Omental fat pad (tissue), 4 donors: ENCODE results near the gene NTSR2. TPM values are rescaled to one million over a fixed set of nuclear protein-coding genes. Genes with fewer than 3 reads are reported as not detected.

Experiments used
- ATAC-seq: fragments of 150-250 bp; one replicate; pipeline ENCODE4 v1.9.1; 2016; ENCODE audit warnings: mild to moderate bottlenecking, moderate library complexity; ENCODE audit not compliant: low FRiP score
- DNase-seq: peaks from one replicate; pipeline ENCODE4 v3.0.0-alpha.2; 2019; ENCODE audit warnings: low spot score
- total RNA-seq, 4 donors: library from RNA; depleted of rRNA; stranded (reverse); fragments of >200 nt; gene quantifications; one replicate each; pipeline ENCODE4 v1.1.0, GENCODE V29; 2016
- TF ChIP-seq, protein P1 (sequence below), 3 donors: fragments of 450-650 bp; IDR thresholded peaks; one replicate each; pipeline ENCODE4 v1.5.1; 2016 to 2017; ENCODE audit warnings: antibody characterized with exemption in 3 of 3, mild to moderate bottlenecking in 3 of 3, moderate library complexity in 2 of 3

NTSR2 gene
- total RNA-seq, 4 donors from 2014 or later, result 0.28 to 1.6 TPM; not detected in 2

DNA sequence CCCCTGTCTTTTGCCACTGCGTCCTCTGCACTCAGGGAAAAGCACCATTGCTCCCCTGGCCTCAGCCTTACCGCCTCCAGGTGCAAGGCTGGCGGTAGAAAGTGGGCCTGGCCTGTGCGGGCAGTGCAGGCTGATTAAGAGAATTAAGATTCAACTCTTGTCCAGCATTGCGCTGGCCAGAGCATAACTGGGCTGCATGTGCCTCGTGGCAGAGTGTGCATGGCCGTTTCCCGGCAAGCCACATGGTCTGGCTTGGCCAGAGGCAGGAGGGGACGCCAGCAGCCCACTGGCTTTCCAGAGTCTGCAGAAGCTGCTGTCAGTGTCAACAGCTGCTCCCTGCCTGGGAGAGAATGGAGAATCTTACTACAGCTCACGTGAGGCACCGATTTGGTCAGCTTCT is 12.3 kb downstream of the NTSR2 start:
- no peak for ATAC-seq
- no peak for DNase-seq
- TF ChIP-seq, protein P1, sequence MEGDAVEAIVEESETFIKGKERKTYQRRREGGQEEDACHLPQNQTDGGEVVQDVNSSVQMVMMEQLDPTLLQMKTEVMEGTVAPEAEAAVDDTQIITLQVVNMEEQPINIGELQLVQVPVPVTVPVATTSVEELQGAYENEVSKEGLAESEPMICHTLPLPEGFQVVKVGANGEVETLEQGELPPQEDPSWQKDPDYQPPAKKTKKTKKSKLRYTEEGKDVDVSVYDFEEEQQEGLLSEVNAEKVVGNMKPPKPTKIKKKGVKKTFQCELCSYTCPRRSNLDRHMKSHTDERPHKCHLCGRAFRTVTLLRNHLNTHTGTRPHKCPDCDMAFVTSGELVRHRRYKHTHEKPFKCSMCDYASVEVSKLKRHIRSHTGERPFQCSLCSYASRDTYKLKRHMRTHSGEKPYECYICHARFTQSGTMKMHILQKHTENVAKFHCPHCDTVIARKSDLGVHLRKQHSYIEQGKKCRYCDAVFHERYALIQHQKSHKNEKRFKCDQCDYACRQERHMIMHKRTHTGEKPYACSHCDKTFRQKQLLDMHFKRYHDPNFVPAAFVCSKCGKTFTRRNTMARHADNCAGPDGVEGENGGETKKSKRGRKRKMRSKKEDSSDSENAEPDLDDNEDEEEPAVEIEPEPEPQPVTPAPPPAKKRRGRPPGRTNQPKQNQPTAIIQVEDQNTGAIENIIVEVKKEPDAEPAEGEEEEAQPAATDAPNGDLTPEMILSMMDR (IDR thresholded peaks at IDR 0.05), result no peak

DNA sequence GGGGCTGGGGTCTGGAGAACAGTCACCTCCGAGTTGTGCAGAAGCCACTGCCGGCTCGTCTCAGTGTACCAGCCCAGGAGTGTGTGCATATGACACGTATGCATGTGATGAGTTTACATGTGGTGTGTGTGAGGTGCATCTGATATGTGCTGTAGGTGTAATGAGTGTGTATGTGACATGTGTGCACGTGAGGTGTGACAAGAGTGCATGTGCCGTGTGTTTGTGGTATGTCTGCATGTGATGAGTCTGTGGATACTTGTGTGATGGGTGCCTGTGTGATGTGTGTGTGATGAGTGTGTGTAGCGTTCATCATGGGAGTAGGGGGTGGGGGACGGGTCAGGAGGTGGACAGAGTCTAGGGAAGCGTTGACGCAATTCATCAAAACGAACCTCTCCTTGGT is 12.8 kb downstream of the NTSR2 start:
- ATAC-seq, result no peak
- no peak for DNase-seq
- TF ChIP-seq, protein P1 (IDR thresholded peaks at IDR 0.05), result no peak

DNA sequence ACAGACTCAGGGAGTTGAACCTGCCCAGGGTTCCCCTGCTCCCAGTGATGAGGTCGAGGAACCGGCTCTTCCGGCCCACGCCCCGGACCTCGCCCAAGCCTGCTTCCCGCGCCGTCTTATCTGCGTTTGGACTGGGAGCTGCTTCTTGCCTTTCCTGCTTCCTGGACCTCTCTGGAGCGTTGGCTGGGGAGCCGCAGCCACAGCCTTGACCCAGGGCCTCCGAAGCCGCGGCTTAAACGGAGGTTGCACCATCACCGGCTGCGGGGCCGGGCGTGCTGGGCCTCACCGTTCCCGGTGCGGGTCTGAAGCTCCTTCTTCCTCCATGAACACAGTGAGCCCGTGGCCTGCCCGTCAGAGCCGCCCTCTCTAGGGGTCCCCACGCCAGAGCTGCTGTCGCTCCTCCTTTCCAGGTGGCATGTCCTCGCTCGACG is 13.3 kb downstream of the NTSR2 start:
- no peak for ATAC-seq
- DNase-seq, result no peak
- TF ChIP-seq, protein P1 (IDR thresholded peaks at IDR 0.05), result no peak

DNA sequence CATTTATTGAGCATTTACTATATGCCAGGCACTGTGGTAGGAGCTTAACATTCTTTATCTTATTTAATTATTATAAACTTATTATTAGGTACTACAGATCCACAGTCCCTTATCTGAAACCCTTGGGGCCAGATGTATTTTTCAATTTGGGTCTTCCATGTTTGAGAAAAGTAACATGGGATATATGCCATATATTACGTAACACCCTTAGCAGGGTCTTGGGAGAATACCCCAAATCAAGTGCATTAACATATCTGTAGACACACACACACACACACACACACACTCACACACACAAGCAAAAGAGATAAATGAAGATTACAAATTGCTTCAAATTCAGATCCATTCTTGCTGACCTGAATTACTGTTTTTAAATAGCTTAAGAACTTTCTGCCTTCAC is 13.7 kb downstream of the NTSR2 start:
- DNase-seq (no peak), ATAC-seq (no peak)
- TF ChIP-seq, protein P1 (IDR thresholded peaks at IDR 0.05), result no peak

DNA sequence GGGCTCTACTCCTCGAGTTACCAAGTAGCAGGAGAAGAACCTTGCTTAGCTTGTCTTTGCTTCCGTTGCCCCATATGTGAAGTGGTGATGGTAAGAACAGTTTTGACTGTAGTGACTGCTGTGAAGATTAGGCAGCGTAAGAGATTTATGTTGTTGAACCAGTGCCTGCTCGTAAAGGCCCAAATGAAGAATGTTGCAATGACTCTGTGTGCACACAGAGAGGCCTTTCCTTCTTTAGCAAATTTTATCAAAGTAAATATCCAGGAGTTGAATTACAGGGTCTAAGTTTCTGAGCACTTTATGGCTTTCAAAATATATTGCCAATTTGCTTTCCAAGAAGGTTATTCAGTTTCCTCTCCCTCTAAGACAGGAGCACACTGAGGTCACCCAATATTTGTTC is 14.5 kb downstream of the NTSR2 start:
- DNase-seq (no peak), ATAC-seq (no peak)
- TF ChIP-seq, protein P1 (IDR thresholded peaks at IDR 0.05), result no peak

DNA sequence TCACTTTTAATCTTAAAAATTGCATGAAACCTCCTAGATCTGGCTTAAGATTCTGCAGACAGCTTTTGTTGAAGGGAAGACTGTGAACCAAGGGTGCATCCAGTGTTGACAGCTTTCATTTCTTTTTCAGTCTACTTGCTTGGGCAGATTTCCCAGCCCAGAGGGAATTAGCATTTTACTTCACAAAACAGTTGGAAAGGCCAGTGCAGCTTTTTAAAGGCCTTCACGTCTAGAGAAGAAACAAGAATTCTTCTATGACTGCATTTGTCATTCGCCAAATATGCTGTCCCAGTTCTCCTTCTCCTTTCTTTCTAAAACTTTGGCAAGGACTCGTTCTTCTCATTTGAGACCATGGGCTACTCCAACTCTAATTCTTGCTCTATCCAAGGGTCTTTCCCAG is 17.4 kb downstream of the NTSR2 start:
- DNase-seq (no peak), ATAC-seq (no peak)
- TF ChIP-seq, protein P1 (IDR thresholded peaks at IDR 0.05), result no peak

DNA sequence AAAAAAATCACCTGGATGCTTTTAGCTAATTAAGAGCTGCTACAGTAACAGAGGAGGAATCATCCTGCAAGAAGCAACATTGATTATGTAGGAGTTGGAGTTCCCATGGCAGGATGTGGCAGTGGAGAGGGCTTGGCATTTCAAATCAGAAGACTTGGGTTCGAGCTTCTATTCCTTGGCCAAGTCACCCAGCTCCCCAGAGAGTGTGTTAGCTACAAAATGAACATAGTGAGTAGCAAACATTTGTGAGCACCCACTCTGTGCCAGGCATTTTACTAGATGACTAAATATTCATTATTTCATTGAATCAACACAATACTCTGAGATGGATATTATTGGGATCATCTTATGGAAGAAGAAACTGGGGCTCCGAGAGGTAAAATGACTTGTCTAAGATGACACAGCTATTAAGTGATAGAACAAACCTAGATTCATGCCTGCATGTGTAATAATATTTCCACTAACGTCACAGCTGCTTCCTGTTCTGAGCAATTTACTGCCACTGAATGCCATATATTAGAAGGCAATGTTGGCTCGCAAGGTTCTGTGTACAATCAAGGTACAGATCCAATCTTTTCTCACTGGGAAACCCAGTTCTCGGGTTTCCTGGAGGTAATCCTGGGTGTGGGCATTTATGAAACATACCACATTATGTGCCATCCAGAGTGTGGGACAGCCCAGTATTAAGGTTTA is 18.0 kb downstream of the NTSR2 start:
- TF ChIP-seq, protein P1 (IDR thresholded peaks at IDR 0.05), result no peak
- DNase-seq (no peak), ATAC-seq (no peak)
